ENCODE results near the gene SERPINA6.

GRCh38 chr14:94366146-94366915 lies 43.2 kb upstream of the SERPINA6 start, which contains the start of gene SERPINA2:
- TF ChIP-seq EZH2 (IDR thresholded peaks at IDR 0.05; ENCODE audit: low read length, missing control alignments) (no peak), CTCF (conservative IDR thresholded peaks at IDR 0.05 in 1 of 2, IDR thresholded peaks at IDR 0.05 in 1 of 2; ENCODE audit: low read depth in 1 of 2, low read length in 2 of 2) (no peak)
